ES-I3 (cell line): ENCODE measurements around the gene CTXN2.

Source experiments
- H3K36me3 ChIP-seq: 2 replicates; pipeline ENCODE4 v1.6.1; 2013; ENCODE audit warnings: mild to moderate bottlenecking, low read length, control low read depth, moderate library complexity; ENCODE audit not compliant: insufficient read depth
- H3K4me1 ChIP-seq: 2 replicates; pipeline ENCODE4 v1.6.1; 2013; ENCODE audit warnings: mild to moderate bottlenecking, control low read depth, low read length; ENCODE audit not compliant: insufficient read depth
- H3K9ac ChIP-seq: 2 replicates; pipeline ENCODE4 v1.6.1; 2013; ENCODE audit warnings: low read depth, mild to moderate bottlenecking, low read length, moderate library complexity
- H3K9me3 ChIP-seq: 2 replicates; pipeline ENCODE4 v1.6.1; 2013; ENCODE audit warnings: mild to moderate bottlenecking, low read length, moderate library complexity; ENCODE audit not compliant: control insufficient read depth, insufficient read depth

The CTXN2 gene

DNA sequence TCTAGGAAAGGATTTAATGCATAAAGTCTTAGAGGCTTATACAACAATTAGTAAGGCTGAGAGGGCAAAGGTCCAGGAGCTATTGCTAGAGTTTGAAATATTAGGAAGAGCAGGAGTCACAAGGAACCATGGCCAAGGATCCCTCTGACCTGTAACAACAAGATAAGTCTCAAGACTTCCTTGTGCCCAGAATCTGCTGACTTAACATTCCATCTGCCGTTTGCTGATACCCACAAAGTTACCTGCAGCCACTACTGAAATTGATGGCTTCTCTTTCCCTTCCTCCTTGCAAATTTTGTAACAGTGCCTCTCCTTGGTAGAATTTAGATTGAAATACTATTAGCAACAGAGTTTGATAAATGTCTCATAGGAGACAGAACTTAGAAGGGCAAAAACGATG, 8.7 kb upstream of the CTXN2 start:
- Histone ChIP-seq H3K36me3 (no peaks in the 10 kb centered on the region), H3K9ac (no peak overlapping the region), H3K4me1 (peaks cover 3% of the 10 kb centered on the region; the same call in 1 of the 2 replicates), H3K9me3 (no peaks in the 10 kb centered on the region; the same call in none of the 2 replicates)

DNA sequence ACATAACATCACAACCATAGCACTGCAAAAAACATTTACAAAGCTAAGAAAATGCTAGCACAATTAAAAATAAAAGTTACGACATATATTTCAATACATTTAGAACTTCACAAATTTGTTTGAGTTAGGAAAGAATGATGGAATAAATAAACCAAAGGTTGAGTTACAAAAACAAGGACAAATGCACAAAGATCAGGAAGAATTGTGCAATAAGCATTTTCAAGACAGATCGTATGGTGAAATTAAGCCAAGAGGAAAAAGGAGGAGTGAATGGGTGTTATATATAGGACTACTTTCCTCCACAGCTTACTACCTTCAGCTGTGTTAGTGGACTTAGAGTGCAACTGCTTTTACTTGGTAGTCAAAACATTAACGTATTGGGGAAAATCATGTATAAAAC, 5.9 kb upstream of the CTXN2 start:
- Histone ChIP-seq H3K36me3 (no peaks in the 10 kb centered on the region), H3K4me1 (no peaks in the 10 kb centered on the region), H3K9ac (no peak overlapping the region), H3K9me3 (no peaks in the 10 kb centered on the region; the same call in none of the 2 replicates)

DNA sequence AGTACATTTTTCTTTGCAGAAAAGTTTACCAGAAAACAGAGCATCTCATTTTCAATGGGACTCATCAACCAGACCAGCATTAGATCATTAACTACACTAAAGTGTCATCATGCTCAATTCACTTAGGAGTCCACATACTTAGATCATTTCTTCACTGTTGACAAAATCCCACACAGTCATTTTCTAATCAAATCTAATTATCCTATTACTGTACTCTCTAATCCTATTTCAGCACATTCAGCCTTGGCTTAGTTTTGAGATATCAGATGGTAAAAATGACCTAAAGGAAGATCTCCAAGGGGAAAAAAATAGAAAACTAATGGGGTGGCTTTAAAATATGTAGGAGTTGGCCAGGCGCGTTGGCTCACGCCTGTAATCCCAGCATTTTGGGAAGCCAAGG, 5.2 kb upstream of the CTXN2 start:
- Histone ChIP-seq H3K9me3 (no peaks in the 10 kb centered on the region; the same call in none of the 2 replicates), H3K9ac (no peak overlapping the region), H3K4me1 (no peaks in the 10 kb centered on the region), H3K36me3 (no peaks in the 10 kb centered on the region)

- no peaks in the 10 kb centered on the region for H3K9me3 ChIP-seq
- H3K9ac ChIP-seq: peak overlapping the region; percentile 34; the same call in 1 of the 2 replicates
- H3K4me1 ChIP-seq: no peaks in the 10 kb centered on the region
- no peaks in the 10 kb centered on the region for H3K36me3 ChIP-seq
Observed at GRCh38 chr15:48190932-48191573, 412 bp upstream of the CTXN2 start.

- Histone ChIP-seq H3K9me3 (no peaks in the 10 kb centered on the region), H3K4me1 (0 out of 2 replicates have a peak, but pooled peaks cover 3% of the 10 kb centered on the region), H3K36me3 (no peaks in the 10 kb centered on the region), H3K9ac (no peak overlapping the region)
Observed at GRCh38 chr15:48202068-48202467, 10.6 kb downstream of the CTXN2 start.

- Histone ChIP-seq H3K9ac (no peak within 1 kb of the TSS), H3K9me3 (no peaks in the 10 kb centered on the region), H3K4me1 (0 out of 2 replicates have a peak, but pooled peaks cover 3% of the 10 kb centered on the region), H3K36me3 (no peaks in the 10 kb centered on the region)
Observed at GRCh38 chr15:48205981-48206380, 14.5 kb downstream of the CTXN2 start, which contains the start of gene SLC12A1. Gene SLC12A1, plus strand, starts transcription at chr15:48206302. Its CDS starts 1,418 bp downstream, at chr15:48207720.

DNA sequence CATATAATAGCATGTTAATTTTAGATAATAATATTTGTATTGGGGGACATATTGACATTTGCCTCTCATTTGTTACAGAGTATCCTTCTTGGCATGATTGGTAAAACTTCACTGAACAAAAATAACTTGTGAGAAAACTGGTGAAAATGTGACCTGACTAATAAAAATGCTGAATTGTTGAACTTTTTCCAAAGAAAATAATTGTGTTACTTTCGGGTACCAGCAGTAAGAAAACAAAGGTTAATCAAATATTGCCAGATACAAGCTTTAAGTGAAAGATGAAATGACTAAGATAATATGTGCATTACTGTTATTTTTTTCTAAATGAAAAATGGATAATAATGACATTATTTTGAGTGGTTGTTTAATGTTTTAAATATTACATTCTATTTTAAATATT, 29.8 kb downstream of the CTXN2 start:
- Histone ChIP-seq H3K4me1 (no peaks in the 10 kb centered on the region), H3K36me3 (no peaks in the 10 kb centered on the region), H3K9ac (no peak overlapping the region), H3K9me3 (no peaks in the 10 kb centered on the region)

GRCh38 chr15:48221885-48222284, 30.4 kb downstream of the CTXN2 start:
- Histone ChIP-seq H3K9ac (no peak overlapping the region), H3K9me3 (no peaks in the 10 kb centered on the region), H3K4me1 (no peaks in the 10 kb centered on the region), H3K36me3 (no peaks in the 10 kb centered on the region)

- Histone ChIP-seq H3K9me3 (no peaks in the 10 kb centered on the region), H3K4me1 (no peaks in the 10 kb centered on the region), H3K9ac (no peak overlapping the region), H3K36me3 (no peaks in the 10 kb centered on the region)
Observed at GRCh38 chr15:48222627-48223026, 31.2 kb downstream of the CTXN2 start.

GRCh38 chr15:48225771-48226170, 34.3 kb downstream of the CTXN2 start:
- Histone ChIP-seq H3K9me3 (no peaks in the 10 kb centered on the region), H3K9ac (no peak overlapping the region), H3K4me1 (no peaks in the 10 kb centered on the region), H3K36me3 (no peaks in the 10 kb centered on the region)

DNA sequence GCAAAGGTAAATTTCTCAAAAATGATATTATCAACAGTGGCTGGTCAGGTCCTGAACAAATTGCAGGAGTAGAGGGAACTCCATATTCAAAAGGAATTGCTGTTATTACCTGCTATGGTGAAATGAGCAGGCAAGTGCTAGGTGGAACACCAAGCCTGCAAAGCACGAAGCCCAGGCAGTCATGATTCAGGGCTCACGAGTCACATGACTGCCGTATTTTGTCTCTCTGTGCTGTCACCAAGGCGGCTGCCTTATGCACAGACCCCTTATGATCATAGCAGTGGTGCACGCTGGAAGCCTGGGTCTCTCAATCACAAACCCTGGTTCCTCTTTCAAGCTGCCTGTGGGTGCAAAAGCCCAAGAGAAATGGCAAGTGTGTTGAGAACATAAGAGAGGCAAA, 39.0 kb downstream of the CTXN2 start:
- no peaks in the 10 kb centered on the region for H3K4me1 ChIP-seq

GRCh38 chr15:48233246-48233645, 41.8 kb downstream of the CTXN2 start:
- Histone ChIP-seq H3K9me3 (no peaks in the 10 kb centered on the region), H3K4me1 (no peaks in the 10 kb centered on the region), H3K36me3 (no peaks in the 10 kb centered on the region), H3K9ac (no peak overlapping the region)

More for the DNA sequence above, 39.0 kb downstream of the CTXN2 start:
- Histone ChIP-seq H3K9ac (no peak overlapping the region), H3K36me3 (no peaks in the 10 kb centered on the region), H3K9me3 (no peaks in the 10 kb centered on the region)

- Histone ChIP-seq H3K9ac (no peak overlapping the region), H3K9me3 (no peaks in the 10 kb centered on the region), H3K4me1 (no peaks in the 10 kb centered on the region), H3K36me3 (no peaks in the 10 kb centered on the region)
Observed at GRCh38 chr15:48239334-48239733, 47.9 kb downstream of the CTXN2 start.

DNA sequence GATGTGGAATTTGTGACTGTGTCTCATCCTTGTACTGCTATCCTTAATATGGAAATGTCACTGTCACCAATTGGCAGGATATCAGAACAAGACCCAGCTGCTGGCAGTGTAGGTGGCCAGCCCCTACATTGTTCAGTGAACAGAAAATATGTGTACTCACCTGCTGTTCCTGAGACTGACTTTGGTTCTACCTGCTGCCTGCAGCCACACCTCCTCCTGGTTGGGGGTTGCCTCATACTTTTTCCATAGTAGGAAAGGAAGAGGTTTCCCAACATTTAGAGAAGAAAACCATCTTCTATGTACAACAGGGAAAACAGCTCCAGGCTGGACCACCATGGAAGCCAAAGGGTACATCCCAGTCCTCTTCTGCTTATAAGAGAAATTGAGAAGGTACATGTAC, 50.5 kb downstream of the CTXN2 start:
- H3K9me3 ChIP-seq: no peaks in the 10 kb centered on the region
- no peaks in the 10 kb centered on the region for H3K36me3 ChIP-seq
- no peak overlapping the region for H3K9ac ChIP-seq
- H3K4me1 ChIP-seq: no peaks in the 10 kb centered on the region

DNA sequence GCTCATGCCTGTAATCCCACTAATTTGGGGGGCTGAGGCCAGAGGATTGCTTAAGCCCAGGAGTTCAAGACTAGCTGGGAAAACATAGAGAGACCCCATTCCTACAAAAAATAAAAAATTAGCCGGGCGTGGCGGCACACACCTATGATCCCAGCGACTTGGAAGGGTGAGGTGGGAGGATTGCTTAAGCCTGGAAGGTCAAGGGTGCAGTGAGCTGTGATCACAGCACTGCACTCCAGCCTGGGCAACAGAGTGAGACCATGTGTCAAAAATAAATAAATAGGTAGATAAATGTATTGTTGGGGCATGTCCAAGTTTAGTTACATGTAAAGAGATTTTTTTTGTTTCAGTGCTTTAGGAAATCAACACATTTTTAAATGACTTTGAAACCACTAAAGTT, 51.1 kb downstream of the CTXN2 start:
- no peaks in the 10 kb centered on the region for H3K4me1 ChIP-seq
- no peak overlapping the region for H3K9ac ChIP-seq
- H3K9me3 ChIP-seq: no peaks in the 10 kb centered on the region
- no peaks in the 10 kb centered on the region for H3K36me3 ChIP-seq
